Liver (tissue), 9 donors: Measurements from ENCODE around the gene ACSM6. TPM values are rescaled to one million over a fixed set of nuclear protein-coding genes. Genes with fewer than 3 reads are reported as not detected.

ENCODE experiments used
- DNase-seq: peaks from one replicate; pipeline ENCODE4 v3.0.0-alpha.2; 2017; ENCODE audit warnings: low spot score
- H3K27ac ChIP-seq, 2 donors: one replicate each; pipeline ENCODE4 v1.7.0; 2013; ENCODE audit warnings: inconsistent platforms in 2 of 2, low read length in 2 of 2, control low read depth in 1 of 2, low read depth in 1 of 2, mild to moderate bottlenecking in 1 of 2
- H3K27me3 ChIP-seq, 4 donors: one replicate each; pipeline versions ENCODE4 v1.6.1 to v1.7.0; 2013; ENCODE audit warnings: low read length in 3 of 4, inconsistent platforms in 1 of 4, mild to moderate bottlenecking in 1 of 4, moderate library complexity in 1 of 4; ENCODE audit not compliant: control insufficient read depth in 4 of 4, insufficient read depth in 4 of 4
- H3K36me3 ChIP-seq, 4 donors: one replicate each; pipeline versions ENCODE4 v1.6.1 to v1.7.0; 2013; ENCODE audit warnings: low read length in 3 of 4, mild to moderate bottlenecking in 3 of 4, low read depth in 1 of 4, moderate library complexity in 1 of 4; ENCODE audit not compliant: control insufficient read depth in 4 of 4, insufficient read depth in 3 of 4
- H3K4me1 ChIP-seq, 4 donors: one replicate each; pipeline versions ENCODE4 v1.6.1 to v1.7.0; 2013; ENCODE audit warnings: low read length in 3 of 4, mild to moderate bottlenecking in 3 of 4, moderate library complexity in 1 of 4; ENCODE audit not compliant: control insufficient read depth in 4 of 4, insufficient read depth in 4 of 4
- H3K4me3 ChIP-seq, 3 donors: one replicate each; pipeline versions ENCODE4 v1.6.1 to v1.7.0; 2013; ENCODE audit warnings: low read length in 3 of 3, control low read depth in 1 of 3, low read depth in 1 of 3, mild to moderate bottlenecking in 1 of 3
- H3K9ac ChIP-seq, 2 donors: one replicate each; pipeline ENCODE4 v1.7.0; 2013; ENCODE audit warnings: low read length in 2 of 2, mild to moderate bottlenecking in 2 of 2, moderate library complexity in 2 of 2, control low read depth in 1 of 2, low read depth in 1 of 2
- H3K9me3 ChIP-seq, 4 donors: one replicate each; pipeline versions ENCODE4 v1.6.1 to v1.7.0; 2013; ENCODE audit warnings: low read length in 3 of 4; ENCODE audit not compliant: control insufficient read depth in 4 of 4
- ATF3 ChIP-seq: IDR thresholded peaks from 2 replicates; pipeline ENCODE4 v1.6.1; 2016; ENCODE audit warnings: antibody characterized with exemption
- EGR1 ChIP-seq, 2 donors: IDR thresholded peaks; 2 replicates each; pipeline ENCODE4 v1.6.1; 2016 to 2018; ENCODE audit warnings: antibody characterized with exemption in 2 of 2, low read depth in 2 of 2
- FOXA1 ChIP-seq: IDR thresholded peaks from 2 replicates; pipeline ENCODE4 v1.6.1; 2016; ENCODE audit warnings: antibody characterized with exemption
- FOXA2 ChIP-seq: IDR thresholded peaks from 2 replicates; pipeline ENCODE4 v1.6.1; 2016; ENCODE audit warnings: antibody characterized with exemption
- GABPA ChIP-seq, 2 donors: IDR thresholded peaks in 1 of 2; conservative IDR thresholded peaks in 1 of 2; 2 replicates each; pipeline ENCODE4 v1.6.1; 2016; ENCODE audit warnings: antibody characterized with exemption in 2 of 2, mild to moderate bottlenecking in 1 of 2, moderate library complexity in 1 of 2
- HNF4A ChIP-seq, 2 donors: conservative IDR thresholded peaks; 2 replicates each; pipeline ENCODE4 v1.6.1; 2016; ENCODE audit warnings: antibody characterized with exemption in 2 of 2, mild to moderate bottlenecking in 2 of 2
- HNF4G ChIP-seq: IDR thresholded peaks from 2 replicates; pipeline ENCODE4 v1.6.1; 2016; ENCODE audit warnings: antibody characterized with exemption
- JUND ChIP-seq, 2 donors: IDR thresholded peaks; 2 replicates each; pipeline ENCODE4 v1.6.1; 2016; ENCODE audit warnings: antibody characterized with exemption in 2 of 2
- RAD21 ChIP-seq, 2 donors: IDR thresholded peaks; 2 replicates each; pipeline ENCODE4 v1.6.1; 2016; ENCODE audit warnings: antibody characterized with exemption in 2 of 2, mild to moderate bottlenecking in 2 of 2
- REST ChIP-seq: IDR thresholded peaks from 2 replicates; pipeline ENCODE4 v1.6.1; 2016; ENCODE audit warnings: antibody characterized with exemption, mild to moderate bottlenecking
- RXRA ChIP-seq, 2 donors: IDR thresholded peaks; 2 replicates each; pipeline ENCODE4 v1.6.1; 2017 to 2018; ENCODE audit warnings: antibody characterized with exemption in 2 of 2, mild to moderate bottlenecking in 1 of 2
- SP1 ChIP-seq: IDR thresholded peaks from 2 replicates; pipeline ENCODE4 v1.6.1; 2018; ENCODE audit warnings: antibody characterized with exemption, mild to moderate bottlenecking
- TAF1 ChIP-seq: conservative IDR thresholded peaks from 2 replicates; pipeline ENCODE4 v1.6.1; 2016; ENCODE audit warnings: antibody characterized with exemption, mild to moderate bottlenecking
- YY1 ChIP-seq: IDR thresholded peaks from 2 replicates; pipeline ENCODE4 v1.6.1; 2016; ENCODE audit warnings: antibody characterized with exemption, mild to moderate bottlenecking
- ZBTB33 ChIP-seq: IDR thresholded peaks from 2 replicates; pipeline ENCODE4 v1.6.1; 2016; ENCODE audit warnings: antibody characterized with exemption
- WGBS: extraction: QIAGEN DNeasy Blood & Tissue Kit; methylation state at CpG from one replicate; pipeline ENCODE4 v1.1.7; 2013; 5-methylcytosine and 5-hydroxymethylcytosine counted together
- polyA plus RNA-seq, 2 donors: library from polyadenylated mRNA; stranded (reverse) in 1 of 2; unstranded in 1 of 2; fragments of 200-250 nt in 1 of 2; fragments of >200 nt in 1 of 2; fragmentation: Nextera tagmentation in 1 of 2; extraction: Ambion mirVana in 1 of 2; gene quantifications; one replicate each; pipeline versions ENCODE4 v1.2.1 to v1.2.3, GENCODE V29; 2013 to 2015
- total RNA-seq, 2 donors: library from RNA; depleted of rRNA; stranded (reverse); fragments of >200 nt; gene quantifications; one replicate each; pipeline ENCODE4 v1.2.3, GENCODE V29; 2014
- donor health status: healthy.
- donor health status: healthy.
- donor health status: healthy.
- donor health status: healthy.
- donor health status: healthy.

The ACSM6 gene
- total and polyA plus RNA-seq, 4 donors, result not detected

- no peak overlapping the region for H3K4me3 ChIP-seq
- peaks cover 0 to 7% (median 0%) of the 10 kb centered on the region in 4 donors for H3K4me1 ChIP-seq
- WGBS, result 88% methylated on average over 2 of the region's 2 CpGs
- TF ChIP-seq SP1, result no peak
- no peak for TF ChIP-seq TAF1
- TF ChIP-seq REST, result no peak
- TF ChIP-seq YY1, result no peak
- no peak for TF ChIP-seq FOXA1
- TF ChIP-seq EGR1 (IDR thresholded peaks at IDR 0.05; ENCODE audit: low read depth in 2 of 2), result no peak
- no peak for TF ChIP-seq GABPA (IDR thresholded peaks at IDR 0.05 in 1 of 2, conservative IDR thresholded peaks at IDR 0.05 in 1 of 2)
- no peak for TF ChIP-seq ATF3
- no peak for TF ChIP-seq HNF4G
- no peak for TF ChIP-seq RXRA (IDR thresholded peaks at IDR 0.05)
- no peak for TF ChIP-seq RAD21 (IDR thresholded peaks at IDR 0.05)
- TF ChIP-seq JUND (IDR thresholded peaks at IDR 0.05), result no peak
- no peak for TF ChIP-seq HNF4A (conservative IDR thresholded peaks at IDR 0.05)
- TF ChIP-seq FOXA2, result no peak
- H3K9ac ChIP-seq, result no peak overlapping the region
- H3K36me3 ChIP-seq, result peaks cover 3 to 36% (median 21%) of the 10 kb centered on the region in 4 donors
- DNase-seq, result no peak
- no peak overlapping the region for H3K27ac ChIP-seq
- H3K27me3 ChIP-seq, result no peaks in the 10 kb centered on the region
- no peaks in the 10 kb centered on the region for H3K9me3 ChIP-seq
Observed at GRCh38 chr10:95233377-95234034, 39.5 kb downstream of the ACSM6 start.

- WGBS, result 82% methylated on average over 5 of the region's 5 CpGs
- no peak for DNase-seq
- H3K27me3 ChIP-seq, result no peaks in the 10 kb centered on the region
- peaks cover 0 to 7% (median 0%) of the 10 kb centered on the region in 4 donors for H3K4me1 ChIP-seq
- no peak overlapping the region for H3K4me3 ChIP-seq
- no peaks in the 10 kb centered on the region for H3K9me3 ChIP-seq
- no peak overlapping the region for H3K9ac ChIP-seq
- no peak for TF ChIP-seq HNF4A (conservative IDR thresholded peaks at IDR 0.05)
- TF ChIP-seq ZBTB33, result no peak
- TF ChIP-seq GABPA (IDR thresholded peaks at IDR 0.05 in 1 of 2, conservative IDR thresholded peaks at IDR 0.05 in 1 of 2), result no peak
- H3K27ac ChIP-seq, result no peak overlapping the region
- peaks cover 3 to 41% (median 22%) of the 10 kb centered on the region in 4 donors for H3K36me3 ChIP-seq
Observed at GRCh38 chr10:95234951-95235350, 40.9 kb downstream of the ACSM6 start.
